Measurements from ENCODE around the gene GPR162. TPM values are rescaled to one million over a fixed set of nuclear protein-coding genes. Genes with fewer than 3 reads are reported as not detected.
"Not testable (repeated sequence)": the region's sequence is repeated elsewhere in the genome, so short reads cannot be mapped to it uniquely, and the experiment has no call there.

Gene GPR162
- total RNA-seq, 1 donor from 2014 or later = 4.9 TPM

GRCh38 chr12:6858799-6859198, 37.2 kb downstream of the GPR162 start:
- DNase-seq = no peak

GRCh38 chr12:6860116-6860515, 38.5 kb downstream of the GPR162 start:
- no peak for DNase-seq

DNA sequence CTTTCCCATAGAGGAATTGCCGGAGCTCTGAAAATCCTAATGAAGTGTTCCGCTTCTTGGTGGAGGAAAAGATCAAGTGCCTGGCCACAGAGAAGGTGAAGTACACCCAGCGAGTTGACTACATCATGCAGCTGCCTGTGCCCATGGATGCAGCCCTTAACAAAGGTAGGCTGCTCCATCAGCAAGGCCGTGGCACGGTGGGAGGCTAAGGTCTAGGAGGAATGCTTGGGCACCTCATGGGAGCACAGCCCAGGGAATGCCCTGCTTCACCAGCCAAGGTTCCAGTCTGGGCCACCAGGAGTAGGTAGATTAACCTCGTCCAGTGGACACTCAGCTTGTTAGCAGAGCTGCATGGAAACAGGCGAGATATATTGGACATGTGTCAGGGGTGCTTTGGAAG, 39.3 kb downstream of the GPR162 start:
- DNase-seq = no peak

GRCh38 chr12:6861391-6861790, 39.8 kb downstream of the GPR162 start:
- DNase-seq = no peak

GRCh38 chr12:6863033-6863432, 41.4 kb downstream of the GPR162 start:
- DNase-seq = no peak

DNA sequence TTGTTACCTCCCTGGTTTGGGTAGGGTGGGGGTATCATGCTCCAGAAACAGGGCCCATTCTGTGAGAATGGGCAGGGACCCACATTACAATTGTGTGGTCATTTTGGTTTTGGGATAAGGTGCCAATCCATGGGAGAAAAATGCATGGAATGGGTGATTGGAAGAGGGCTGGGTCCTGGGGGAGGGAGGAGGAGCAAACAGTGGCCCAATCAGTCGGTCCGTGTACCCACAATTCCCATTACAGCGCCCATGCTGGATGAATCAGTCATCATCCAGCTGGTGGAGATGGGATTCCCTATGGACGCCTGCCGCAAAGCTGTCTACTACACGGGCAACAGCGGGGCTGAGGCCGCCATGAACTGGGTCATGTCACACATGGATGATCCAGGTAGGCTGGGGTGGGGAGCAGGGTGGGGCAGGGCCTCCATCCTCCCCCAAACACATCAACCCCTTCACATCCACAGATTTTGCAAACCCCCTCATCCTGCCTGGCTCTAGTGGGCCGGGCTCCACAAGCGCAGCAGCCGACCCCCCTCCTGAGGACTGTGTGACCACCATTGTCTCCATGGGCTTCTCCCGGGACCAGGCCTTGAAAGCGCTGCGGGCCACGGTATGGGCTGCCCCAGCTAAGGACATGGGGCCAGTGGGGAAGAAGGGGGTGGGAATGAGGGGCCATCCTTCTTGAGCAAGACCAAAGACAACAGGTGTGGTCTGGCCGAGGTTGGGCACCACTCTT, 42.1 kb downstream of the GPR162 start:
- no peak for DNase-seq

- DNase-seq = not testable (repeated sequence)
Measured at GRCh38 chr12:6865307-6865706, 43.7 kb downstream of the GPR162 start.

GRCh38 chr12:6866163-6866919, 44.7 kb downstream of the GPR162 start:
- no peak for DNase-seq

DNA sequence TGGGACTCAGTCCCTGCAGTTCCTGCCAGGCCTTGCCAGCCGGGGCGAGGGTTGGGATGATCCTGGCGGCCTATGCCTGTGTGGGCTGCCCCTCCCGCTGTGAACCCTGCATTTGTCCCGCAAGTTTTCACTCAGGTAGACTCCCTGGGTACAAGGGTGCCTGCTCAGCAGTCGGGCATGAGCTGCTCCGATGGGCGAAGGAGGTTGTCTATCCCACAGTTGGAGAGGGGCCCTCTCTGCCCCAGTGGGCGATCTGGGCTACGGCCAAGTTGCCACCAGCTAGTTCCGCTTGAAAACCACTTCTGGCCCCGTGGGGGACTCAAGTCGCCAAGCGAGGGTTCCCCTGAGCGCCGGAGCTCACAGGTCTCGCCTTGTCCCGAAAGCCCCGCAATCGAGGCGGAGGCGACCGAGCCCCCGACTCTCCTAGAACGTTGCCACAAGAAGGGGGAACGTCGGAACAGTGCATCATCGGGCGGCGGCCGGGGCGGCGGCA, 45.3 kb downstream of the GPR162 start:
- DNase-seq = no peak

DNA sequence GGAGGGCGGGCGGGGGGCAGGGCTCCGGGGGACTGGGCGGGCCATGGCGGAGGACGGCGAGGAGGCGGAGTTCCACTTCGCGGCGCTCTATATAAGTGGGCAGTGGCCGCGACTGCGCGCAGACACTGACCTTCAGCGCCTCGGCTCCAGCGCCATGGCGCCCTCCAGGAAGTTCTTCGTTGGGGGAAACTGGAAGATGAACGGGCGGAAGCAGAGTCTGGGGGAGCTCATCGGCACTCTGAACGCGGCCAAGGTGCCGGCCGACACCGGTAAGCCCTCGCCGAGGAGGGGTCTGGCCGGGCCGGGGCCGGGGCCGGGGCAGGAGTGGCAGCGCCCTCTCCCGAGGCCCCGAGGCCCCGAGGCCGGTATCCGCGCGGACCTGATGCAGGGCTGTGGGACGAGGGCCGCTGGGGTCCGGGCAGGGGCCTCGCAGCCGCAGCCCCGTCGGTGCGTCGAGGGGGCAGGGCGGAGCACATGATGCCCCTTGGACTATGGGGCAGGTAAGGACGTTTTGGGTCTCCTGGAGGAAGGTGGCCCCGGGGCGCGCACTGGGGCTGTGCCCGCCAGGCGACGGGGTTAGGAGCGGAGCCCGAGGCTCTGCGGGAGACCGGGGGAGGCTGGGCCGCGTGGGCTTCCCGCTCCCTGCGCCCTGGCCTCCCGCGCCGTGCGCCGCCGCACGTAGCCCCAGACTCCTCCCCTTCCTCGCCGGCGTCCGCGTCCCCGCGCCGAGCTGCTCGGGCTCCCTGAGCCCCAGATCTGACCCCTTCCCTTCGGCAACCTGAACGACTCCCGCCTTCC, 46.0 kb downstream of the GPR162 start, which contains the start of gene TPI1:
Gene TPI1, plus strand, starts transcription at position 119 of the 798 bp plus-strand sequence. Its CDS starts 36 bp downstream, at position 155.
- DNase-seq = peak; percentile 63

DNA sequence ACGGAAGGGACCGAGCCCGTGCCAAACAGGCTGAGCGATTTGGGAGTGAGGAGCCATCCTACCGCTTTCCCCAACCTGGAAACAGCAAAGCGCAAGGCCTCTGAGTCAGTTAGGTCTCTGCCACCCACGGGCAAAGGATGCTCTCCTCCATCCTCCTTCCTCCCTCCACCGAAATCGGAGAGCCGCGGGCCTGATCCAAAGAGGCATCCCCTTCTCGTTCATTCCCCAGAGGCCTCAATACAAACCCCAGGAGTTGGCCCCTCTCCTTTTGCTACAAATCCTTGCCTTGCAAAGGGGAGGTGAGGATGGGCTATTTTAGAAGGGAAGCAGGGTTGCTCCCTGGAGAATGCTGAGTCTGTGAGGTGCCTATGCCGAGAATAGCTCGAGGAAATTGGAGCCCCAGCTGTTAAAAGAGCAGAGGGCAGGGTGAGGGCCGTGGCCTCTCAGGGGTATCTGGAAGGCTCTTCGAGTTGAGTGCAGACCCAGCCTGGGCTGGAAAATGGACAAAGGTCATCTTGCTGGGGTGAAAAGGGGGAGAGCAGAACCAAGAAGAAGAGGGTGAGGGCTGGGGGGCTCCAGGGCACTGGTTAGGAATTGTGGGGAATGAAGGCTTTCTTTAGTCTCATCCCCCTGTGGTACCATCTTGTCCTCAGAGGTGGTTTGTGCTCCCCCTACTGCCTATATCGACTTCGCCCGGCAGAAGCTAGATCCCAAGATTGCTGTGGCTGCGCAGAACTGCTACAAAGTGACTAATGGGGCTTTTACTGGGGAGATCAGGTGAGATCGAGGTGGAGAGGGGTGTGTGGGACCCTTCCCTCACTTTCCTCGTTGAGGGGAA, 46.8 kb downstream of the GPR162 start:
- no peak for DNase-seq

DNA sequence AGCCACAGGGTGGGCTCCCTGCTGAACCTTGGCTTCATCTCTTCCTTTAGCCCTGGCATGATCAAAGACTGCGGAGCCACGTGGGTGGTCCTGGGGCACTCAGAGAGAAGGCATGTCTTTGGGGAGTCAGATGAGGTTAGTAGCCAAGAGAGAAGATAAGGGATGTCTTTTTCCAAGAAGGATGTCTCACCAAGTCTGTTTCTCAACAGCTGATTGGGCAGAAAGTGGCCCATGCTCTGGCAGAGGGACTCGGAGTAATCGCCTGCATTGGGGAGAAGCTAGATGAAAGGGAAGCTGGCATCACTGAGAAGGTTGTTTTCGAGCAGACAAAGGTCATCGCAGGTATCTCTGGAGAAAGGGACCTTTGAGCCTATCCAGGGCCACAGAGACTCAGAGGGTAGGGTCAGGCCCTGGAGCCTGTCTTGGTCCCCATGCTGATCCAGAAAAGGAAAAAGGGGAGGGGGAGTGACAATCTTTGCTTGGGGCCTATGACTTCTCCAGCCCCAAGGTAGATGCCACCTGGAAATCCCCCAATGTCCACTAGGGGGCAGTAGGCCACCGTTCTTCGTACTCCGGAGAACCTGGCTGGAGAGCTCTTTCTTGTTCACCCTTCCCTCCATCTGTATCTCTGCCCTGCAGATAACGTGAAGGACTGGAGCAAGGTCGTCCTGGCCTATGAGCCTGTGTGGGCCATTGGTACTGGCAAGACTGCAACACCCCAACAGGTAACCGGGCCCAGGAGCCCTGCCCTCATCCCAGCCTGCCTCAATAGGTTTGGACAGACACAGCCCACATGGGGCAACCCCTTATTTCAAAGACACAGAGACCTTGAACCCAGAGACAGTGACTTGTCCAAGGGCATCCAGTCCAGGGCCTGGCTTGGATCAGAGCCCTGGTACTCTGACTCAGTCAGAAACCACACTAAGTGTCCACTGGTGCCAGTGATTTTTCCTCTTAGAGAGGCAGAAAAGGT, 47.7 kb downstream of the GPR162 start:
- DNase-seq = peak; percentile 23

DNA sequence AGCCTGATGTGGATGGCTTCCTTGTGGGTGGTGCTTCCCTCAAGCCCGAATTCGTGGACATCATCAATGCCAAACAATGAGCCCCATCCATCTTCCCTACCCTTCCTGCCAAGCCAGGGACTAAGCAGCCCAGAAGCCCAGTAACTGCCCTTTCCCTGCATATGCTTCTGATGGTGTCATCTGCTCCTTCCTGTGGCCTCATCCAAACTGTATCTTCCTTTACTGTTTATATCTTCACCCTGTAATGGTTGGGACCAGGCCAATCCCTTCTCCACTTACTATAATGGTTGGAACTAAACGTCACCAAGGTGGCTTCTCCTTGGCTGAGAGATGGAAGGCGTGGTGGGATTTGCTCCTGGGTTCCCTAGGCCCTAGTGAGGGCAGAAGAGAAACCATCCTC, 48.7 kb downstream of the GPR162 start:
- DNase-seq = not testable (repeated sequence)

DNA sequence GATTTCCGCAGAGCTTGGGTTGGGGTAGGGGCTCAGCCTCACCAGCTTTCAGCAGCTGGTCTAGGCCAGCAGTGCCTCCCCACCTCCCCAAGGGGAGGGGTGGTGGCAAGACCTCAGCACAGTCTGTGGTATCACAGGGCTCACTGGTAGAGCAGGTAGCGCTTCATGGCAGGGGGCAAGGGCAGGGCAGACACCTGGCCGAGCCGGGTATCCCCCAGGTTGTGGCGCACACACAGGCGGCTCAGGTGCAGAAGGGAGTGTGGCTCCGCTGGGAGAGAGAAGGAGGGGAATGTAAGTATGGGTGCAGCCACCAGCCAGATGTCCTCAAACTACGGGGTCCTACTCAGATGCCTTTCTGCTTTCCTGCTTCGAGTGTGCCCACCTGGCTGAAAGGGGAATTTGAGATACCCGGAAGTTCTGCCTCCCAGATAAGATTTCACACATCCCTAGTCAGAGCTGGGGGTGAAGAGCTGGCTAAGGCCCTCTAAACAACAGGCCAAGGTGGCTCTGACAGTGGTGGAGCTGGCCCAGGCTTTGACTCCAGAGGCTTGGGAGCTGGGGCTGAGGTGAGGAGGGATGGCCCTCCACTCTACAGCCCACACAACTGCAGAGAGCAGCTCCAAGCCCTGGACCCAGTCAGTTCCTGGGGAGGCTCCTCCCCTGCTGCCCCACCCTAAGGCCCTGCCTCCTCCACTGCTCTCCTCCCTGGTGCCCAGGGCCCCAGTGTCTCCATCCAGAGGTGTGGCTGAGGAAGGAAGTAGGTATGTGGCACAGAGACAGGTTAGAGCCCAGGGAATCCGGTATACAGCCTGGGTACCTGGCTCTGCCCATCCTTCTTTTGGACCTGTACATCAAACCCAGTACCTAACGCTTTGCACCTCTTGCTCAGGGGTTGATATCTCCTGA, 49.7 kb downstream of the GPR162 start:
- DNase-seq = no peak

- no peak for DNase-seq
Measured at GRCh38 chr12:6872073-6873048, 50.7 kb downstream of the GPR162 start.

- peak; percentile 91 for DNase-seq
Measured at GRCh38 chr12:6873094-6874014, 51.7 kb downstream of the GPR162 start, which contains the start of gene SPSB2. SPSB2 (minus strand) TSS chr12:6873303; CDS start chr12:6872901, 402 bp downstream.

DNA sequence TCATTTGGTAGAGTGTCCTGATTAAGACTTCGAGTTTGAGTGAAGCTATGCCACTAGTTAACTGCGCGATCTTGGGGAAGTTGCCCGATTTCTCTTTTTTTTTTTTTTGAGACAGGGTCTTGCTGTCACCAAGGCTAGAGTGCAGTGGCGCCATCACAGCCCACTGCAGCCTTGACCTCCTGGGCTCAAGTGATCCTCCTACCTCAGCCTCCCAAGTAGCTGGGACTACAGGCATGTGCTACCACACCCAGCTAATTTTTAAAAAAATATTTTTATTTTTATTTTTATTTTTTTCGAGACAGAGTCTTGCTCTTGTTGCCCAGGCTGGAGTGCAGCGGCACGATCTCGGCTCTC, 52.4 kb downstream of the GPR162 start:
- not testable (repeated sequence) for DNase-seq
